CD4-positive, alpha-beta T cell treated with Interleukin-12 subunit alpha and Interleukin-12 subunit beta, for 1 hour (primary cell): ENCODE data around the gene IGSF3.
"Not testable (repeated sequence)": the region's sequence is repeated elsewhere in the genome, so short reads cannot be mapped to it uniquely, and the experiment has no call there.

Source experiments
- DNase-seq: peaks from one replicate; pipeline ENCODE4 v3.0.0-alpha.2; 2020

Gene IGSF3

GRCh38 chr1:116684575-116684974 is 17.0 kb upstream of the IGSF3 start:
- DNase-seq, result no peak

GRCh38 chr1:116682641-116683221 is 15.2 kb upstream of the IGSF3 start:
- no peak for DNase-seq

GRCh38 chr1:116681343-116681899 is 13.9 kb upstream of the IGSF3 start:
- DNase-seq, result no peak

GRCh38 chr1:116680752-116681151 is 13.2 kb upstream of the IGSF3 start:
- no peak for DNase-seq

- DNase-seq, result no peak
These were observed 12.5 kb upstream of the IGSF3 start for GRCh38 chr1:116679828-116680628.

GRCh38 chr1:116679091-116679827 is 11.7 kb upstream of the IGSF3 start:
- no peak for DNase-seq

GRCh38 chr1:116678732-116679090 is 11.2 kb upstream of the IGSF3 start:
- DNase-seq, result no peak

- DNase-seq, result no peak
These were observed 10.0 kb upstream of the IGSF3 start for GRCh38 chr1:116677474-116678062.

- no peak for DNase-seq
These were observed 8.8 kb upstream of the IGSF3 start for GRCh38 chr1:116676291-116676690.

- DNase-seq, result no peak
These were observed 7.2 kb upstream of the IGSF3 start for GRCh38 chr1:116674751-116675150.

GRCh38 chr1:116674011-116674531 is 6.5 kb upstream of the IGSF3 start:
- no peak for DNase-seq

- no peak for DNase-seq
These were observed 4.4 kb upstream of the IGSF3 start for GRCh38 chr1:116671912-116672311.

- no peak for DNase-seq
These were observed 3.7 kb upstream of the IGSF3 start for GRCh38 chr1:116671072-116671760.

- no peak for DNase-seq
These were observed 744 bp upstream of the IGSF3 start for GRCh38 chr1:116668277-116668676.

- DNase-seq, result no peak
These were observed 407 bp downstream of the IGSF3 start for GRCh38 chr1:116667078-116667574.

GRCh38 chr1:116666187-116667077 is 1.1 kb downstream of the IGSF3 start:
- no peak for DNase-seq

- no peak for DNase-seq
These were observed 2.6 kb downstream of the IGSF3 start for GRCh38 chr1:116664978-116665371.

- no peak for DNase-seq
These were observed 3.1 kb downstream of the IGSF3 start for GRCh38 chr1:116664366-116664977.

- DNase-seq, result no peak
These were observed 3.7 kb downstream of the IGSF3 start for GRCh38 chr1:116663821-116664220.

- DNase-seq, result no peak
These were observed 5.9 kb downstream of the IGSF3 start for GRCh38 chr1:116661633-116662032.

GRCh38 chr1:116658645-116659044 is 8.9 kb downstream of the IGSF3 start:
- DNase-seq, result not testable (repeated sequence)
